Measurements from ENCODE around the gene STK17B. TPM values are rescaled to one million over a fixed set of nuclear protein-coding genes. Genes with fewer than 3 reads are reported as not detected.

STK17B gene
- total and polyA plus RNA-seq, 2 of the 8 experiments (the other 6 are each of a cell fraction or from before 2014, with no cell fraction given): 1.8 to 10.5 TPM

DNA sequence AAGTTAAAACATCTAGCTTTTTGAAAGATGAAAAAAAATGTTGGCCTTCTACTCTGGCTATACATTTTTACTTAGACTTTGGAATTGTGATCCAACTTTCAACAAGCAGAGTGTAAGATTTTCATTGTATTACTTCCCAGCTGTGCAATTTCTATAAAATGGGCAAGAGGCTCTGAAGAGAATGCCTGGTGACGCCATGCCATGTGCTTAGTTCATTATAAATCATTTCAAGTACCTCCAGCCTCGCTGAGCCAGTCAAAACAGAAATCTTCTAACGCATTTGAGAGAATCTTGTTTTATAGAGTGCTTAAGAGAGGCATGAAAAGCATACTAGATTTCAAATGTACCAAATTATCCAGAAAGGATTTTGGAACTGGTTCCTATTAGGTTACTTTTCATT lies 10.1 kb upstream of the STK17B start:
- Histone ChIP-seq H2BK12ac (ENCODE audit: low read depth, low read length) (no peak overlapping the region), H2BK15ac (ENCODE audit: low read length) (no peak overlapping the region), H4K5ac (ENCODE audit: insufficient read length, low read depth, low read length) (no peak overlapping the region), H3K36me3 (ENCODE audit: control insufficient read depth in 2 of 4, insufficient read depth in 4 of 4, low read length in 3 of 4) (no peaks in the 10 kb centered on the region), H3K27me3 (replicated peaks in 1 of 4; ENCODE audit: control insufficient read depth in 3 of 4, extremely low read depth in 1 of 4, insufficient read depth in 3 of 4, low read length in 3 of 4) (no peaks in the 10 kb centered on the region), H3K9me3 (ENCODE audit: insufficient read depth in 2 of 2, low read depth in 1 of 2, low read length in 1 of 2) (no peaks in the 10 kb centered on the region), H3K79me2 (ENCODE audit: control insufficient read depth in 1 of 2, insufficient read depth in 2 of 2, low read length in 2 of 2) (no peaks in the 10 kb centered on the region), H3K56ac (replicated peaks; ENCODE audit: insufficient read length, low read depth, low read length) (no peak overlapping the region), H2BK5ac (ENCODE audit: low read depth, low read length) (no peak overlapping the region), H3K9ac (replicated peaks in 1 of 4; ENCODE audit: extremely low read depth in 1 of 4, low read depth in 3 of 4, low read length in 3 of 4) (no peak overlapping the region), H3K18ac (ENCODE audit: extremely low read depth, low read length) (no peak overlapping the region), H2AFZ (ENCODE audit: low read length) (no peak overlapping the region), H3K23me2 (ENCODE audit: low read depth, low read length) (no peaks in the 10 kb centered on the region), H2BK20ac (ENCODE audit: low read length) (no peak overlapping the region), H2AK5ac (ENCODE audit: low read depth, low read length) (no peak overlapping the region), H2BK120ac (replicated peaks; ENCODE audit: low read depth, low read length) (no peak overlapping the region), H3K4me3 (ENCODE audit: extremely low read depth in 1 of 4, insufficient read depth in 2 of 4, low read depth in 3 of 4, low read length in 4 of 4) (no peak overlapping the region), H4K8ac (ENCODE audit: extremely low read depth, insufficient read depth, low read length) (no peak overlapping the region), H3K4me1 (replicated peaks in 1 of 4; ENCODE audit: control insufficient read depth in 3 of 4, insufficient read depth in 4 of 4, low read length in 3 of 4) (no peaks in the 10 kb centered on the region), H3K79me1 (ENCODE audit: low read depth, low read length) (no peaks in the 10 kb centered on the region), H4K91ac (replicated peaks; ENCODE audit: insufficient read length, low read length) (no peak overlapping the region), H3K14ac (ENCODE audit: insufficient read length) (no peak overlapping the region), H3K4me2 (ENCODE audit: insufficient read depth in 1 of 2, low read depth in 2 of 2, low read length in 2 of 2) (no peak overlapping the region), H3K27ac (ENCODE audit: low read depth, low read length) (no peak overlapping the region), H3K23ac (ENCODE audit: insufficient read length) (no peak overlapping the region), H3K4ac (replicated peaks; ENCODE audit: insufficient read length, low read depth, low read length) (no peak overlapping the region), H4K20me1 (replicated peaks in 1 of 2; ENCODE audit: control insufficient read depth in 1 of 2, insufficient read depth in 2 of 2, low read length in 2 of 2) (no peaks in the 10 kb centered on the region)
- ChIA-PET CTCF (ENCODE audit: partially characterized antibody) (interaction anchor here (0.9 kb wide), 1 partner anchor 103 kb away, joined by 3 read pairs; no protein-coding TSS in a partner anchor), POLR2A (ENCODE audit: partially characterized antibody) (no interaction called here)
- WGBS, 2 experiments (ENCODE audit: extremely low coverage in 1 of 2, insufficient coverage in 1 of 2, insufficient read length in 1 of 2, insufficient replicate concordance in 2 of 2, low coverage in 1 of 2, low lambda C conversion rate in 2 of 2, missing lambda C conversion rate in 1 of 2): 87% methylated on average over 3 of the region's 3 CpGs; no CpG with 5 or more reads in 1 of the 2 experiments
- DNase-seq (ENCODE audit: low read depth in 1 of 2, low spot score in 2 of 2) (no peak), FAIRE-seq (no peak)
- TF ChIP-seq GABPA (IDR thresholded peaks at IDR 0.05; ENCODE audit: borderline replicate concordance, insufficient read depth, low read length) (no peak), EZH2 (IDR thresholded peaks at IDR 0.05; ENCODE audit: low read depth, low read length, severe bottlenecking) (no peak), TAF1 (IDR thresholded peaks at IDR 0.05; ENCODE audit: low read depth, low read length) (no peak), HDAC6 (IDR thresholded peaks at IDR 0.05; ENCODE audit: low read depth, low read length) (no peak), KDM5A (IDR thresholded peaks at IDR 0.05; ENCODE audit: low read length) (no peak), JUN (IDR thresholded peaks at IDR 0.05; ENCODE audit: low read depth, low read length) (no peak), TEAD4 (IDR thresholded peaks at IDR 0.05; ENCODE audit: low read depth, low read length) (no peak)

All from H1 (cell line).